GM21529 (cell line): ENCODE data around the gene CX3CL1.
A peak's percentile ranks its signal among the peaks of the same experiment; 100 is the strongest.
"Not testable (repeated sequence)": the region's sequence is repeated elsewhere in the genome, so short reads cannot be mapped to it uniquely, and the experiment has no call there.

ENCODE experiments used
- ATAC-seq: cut with Tn5 transposase; IDR thresholded peaks from one replicate; pipeline ENCODE4 v1.9.1; 2021; ENCODE audit not compliant: unreplicated experiment

Gene CX3CL1

GRCh38 chr16:57357330-57358085 is 14.8 kb upstream of the CX3CL1 start:
- ATAC-seq: peak; percentile 55

GRCh38 chr16:57358086-57358420 is 14.2 kb upstream of the CX3CL1 start:
- ATAC-seq: peak; percentile 7

DNA sequence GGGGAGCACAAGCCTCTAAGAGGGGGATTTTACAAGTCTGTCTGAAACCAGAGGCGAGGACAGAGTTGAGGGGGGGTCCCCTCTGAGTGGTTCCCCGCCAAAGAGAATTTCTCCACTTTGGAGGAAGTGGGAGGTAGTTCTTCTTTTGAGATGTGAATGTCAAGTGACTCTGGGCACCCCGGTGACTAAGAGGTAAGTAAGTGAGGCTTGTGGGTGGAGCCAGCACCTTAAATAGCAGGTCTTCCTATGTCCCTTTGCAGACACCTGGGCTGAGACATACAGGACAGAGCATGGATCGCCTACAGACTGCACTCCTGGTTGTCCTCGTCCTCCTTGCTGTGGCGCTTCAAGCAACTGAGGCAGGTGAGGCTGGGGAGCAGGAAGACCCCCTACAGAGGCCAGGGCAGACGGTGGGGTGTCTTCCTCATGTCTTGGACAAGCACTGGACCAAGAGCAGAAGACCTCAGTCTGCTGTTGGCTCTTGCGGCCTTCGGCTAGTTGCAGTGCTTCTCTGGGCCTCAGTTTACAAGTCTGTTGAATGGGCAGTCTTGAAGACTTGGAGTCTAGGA is 13.7 kb upstream of the CX3CL1 start, which contains the start of gene CCL22:
Gene CCL22 (plus strand): TSS at position 257 of the 569 bp plus-strand sequence. CDS start 34 bp downstream, at position 291.
- ATAC-seq: peak; percentile 62

DNA sequence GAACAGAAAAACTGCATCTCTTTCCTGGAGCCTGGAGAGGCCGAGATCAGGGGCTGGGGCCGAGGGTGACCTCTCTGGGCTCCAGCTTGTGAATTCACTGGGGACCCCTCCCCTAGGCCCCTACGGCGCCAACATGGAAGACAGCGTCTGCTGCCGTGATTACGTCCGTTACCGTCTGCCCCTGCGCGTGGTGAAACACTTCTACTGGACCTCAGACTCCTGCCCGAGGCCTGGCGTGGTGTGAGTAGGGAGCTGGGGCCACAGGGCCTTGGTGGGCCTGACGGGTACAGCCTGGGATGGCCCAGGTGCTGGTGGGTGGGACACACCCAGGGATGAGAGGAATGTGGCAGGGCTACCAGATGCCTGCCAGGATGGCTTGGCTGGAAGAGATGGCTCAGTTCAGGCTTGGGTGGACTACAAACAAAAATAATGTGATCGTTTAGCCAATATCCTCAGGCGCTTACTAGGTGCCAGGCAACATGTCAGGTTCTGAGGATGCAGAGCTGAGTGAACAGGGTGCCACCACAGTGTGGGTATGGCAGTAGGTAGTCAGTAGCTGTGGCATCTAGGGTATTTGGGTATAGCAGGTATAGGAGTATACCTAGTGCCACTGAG is 11.9 kb upstream of the CX3CL1 start:
- no peak for ATAC-seq

DNA sequence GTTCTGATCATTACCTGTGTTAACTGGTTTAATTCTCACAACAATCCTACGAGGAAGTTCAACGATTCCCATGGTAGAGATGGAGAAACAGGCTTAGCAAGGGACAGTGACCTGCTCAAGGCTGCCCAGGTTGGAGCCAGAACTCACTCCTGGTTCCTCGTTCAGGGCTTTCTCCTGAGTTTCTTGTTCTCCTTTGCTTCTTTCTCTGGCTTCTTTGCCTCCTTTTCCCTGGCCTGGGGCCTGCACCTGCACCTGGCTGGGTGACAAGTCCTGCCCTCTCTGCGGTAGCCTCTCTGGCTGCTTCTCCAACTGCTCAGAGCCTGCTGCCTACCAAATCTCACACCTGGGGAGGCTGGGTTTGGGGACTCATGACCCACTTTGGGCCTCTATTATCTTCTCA is 10.9 kb upstream of the CX3CL1 start:
- no peak for ATAC-seq

- ATAC-seq: no peak
These were observed 8.1 kb upstream of the CX3CL1 start for GRCh38 chr16:57364143-57364542.

GRCh38 chr16:57366544-57367040 is 5.7 kb upstream of the CX3CL1 start:
- no peak for ATAC-seq

GRCh38 chr16:57367116-57367752 is 5.1 kb upstream of the CX3CL1 start:
- no peak for ATAC-seq

DNA sequence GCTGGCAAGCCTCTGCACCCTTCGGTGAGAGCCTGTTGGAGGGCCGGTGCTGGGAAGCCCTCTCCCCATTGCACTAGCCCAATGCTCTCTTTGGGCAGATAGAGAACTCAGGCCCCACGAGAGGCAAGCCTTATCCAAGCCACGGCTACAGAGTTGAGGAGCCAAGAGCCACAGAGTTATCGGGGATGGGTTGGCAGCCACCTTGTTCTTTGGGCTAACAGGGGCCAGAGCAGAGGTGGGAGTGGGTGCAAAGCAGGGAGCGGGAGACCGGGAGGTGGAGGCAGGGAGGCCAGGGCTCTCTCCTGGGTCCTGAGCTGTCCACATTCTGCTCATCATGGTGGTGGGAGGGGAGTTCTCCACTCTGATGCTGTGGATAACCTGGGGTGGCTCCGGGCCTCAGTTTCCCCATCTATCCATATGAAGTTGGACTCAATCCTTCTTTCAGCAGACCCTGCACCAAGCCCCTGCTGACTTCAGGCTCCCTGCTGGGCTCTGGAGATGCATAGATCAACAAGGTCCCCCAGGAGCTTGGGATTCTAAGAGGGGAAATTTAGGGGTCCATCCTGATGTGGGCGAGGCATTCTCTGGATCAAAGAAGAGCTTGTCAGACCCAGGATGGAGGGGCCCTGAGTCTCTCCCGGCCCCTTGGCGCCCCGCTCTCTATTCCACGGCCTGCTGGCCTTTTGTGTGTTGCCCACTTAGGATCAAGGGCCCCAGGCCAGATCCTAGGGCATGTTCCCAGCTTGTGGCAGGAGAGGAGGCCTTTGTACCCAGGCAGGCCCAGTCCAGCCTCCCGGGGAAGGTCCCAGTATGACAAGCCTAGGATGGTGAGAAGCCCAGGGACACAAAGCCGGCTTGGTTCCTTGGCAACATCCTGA is 557 bp upstream of the CX3CL1 start:
- no peak for ATAC-seq

DNA sequence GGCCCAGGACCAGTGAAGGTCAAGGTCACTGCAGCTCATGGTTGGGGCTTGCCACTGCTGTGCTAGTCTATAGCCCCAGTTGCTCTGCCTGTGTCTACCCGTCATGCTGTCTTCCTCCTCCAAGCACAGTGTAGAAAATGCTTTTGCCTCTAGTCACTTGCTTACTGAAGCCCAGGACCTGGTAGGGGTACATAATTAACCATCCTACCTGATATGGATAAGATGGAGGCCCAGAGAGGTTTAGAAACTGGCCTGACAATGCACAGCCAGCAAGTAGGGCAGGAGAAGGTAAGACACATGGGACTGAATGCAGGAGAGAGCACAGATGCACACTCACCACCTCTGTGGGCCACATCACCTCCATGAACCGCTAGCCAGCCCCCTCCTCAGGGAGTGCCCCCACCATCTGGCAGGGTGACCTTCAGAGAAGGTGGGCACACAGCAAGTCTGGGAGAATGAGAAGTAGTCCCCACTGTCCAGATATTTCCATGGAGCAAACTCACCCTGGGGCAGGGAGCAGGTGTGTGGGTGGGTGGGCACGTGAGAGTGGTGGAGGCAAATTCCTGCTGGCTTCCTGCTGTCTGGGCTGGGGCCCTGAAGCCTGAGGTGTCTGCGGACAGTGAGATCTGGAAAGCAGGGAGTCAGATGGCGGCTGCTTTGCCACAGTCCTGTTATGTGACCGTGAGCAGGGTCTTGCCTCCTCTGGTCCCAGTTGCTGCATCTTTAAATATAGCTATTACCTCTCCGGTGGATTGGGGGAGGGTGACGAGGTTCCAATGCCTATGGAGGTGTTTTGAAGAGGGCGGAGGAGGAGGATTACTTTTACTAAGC is 1.0 kb downstream of the CX3CL1 start:
- ATAC-seq: no peak

GRCh38 chr16:57374067-57374534 is 1.8 kb downstream of the CX3CL1 start:
- ATAC-seq: no peak

GRCh38 chr16:57374925-57375465 is 2.7 kb downstream of the CX3CL1 start:
- ATAC-seq: not testable (repeated sequence)

DNA sequence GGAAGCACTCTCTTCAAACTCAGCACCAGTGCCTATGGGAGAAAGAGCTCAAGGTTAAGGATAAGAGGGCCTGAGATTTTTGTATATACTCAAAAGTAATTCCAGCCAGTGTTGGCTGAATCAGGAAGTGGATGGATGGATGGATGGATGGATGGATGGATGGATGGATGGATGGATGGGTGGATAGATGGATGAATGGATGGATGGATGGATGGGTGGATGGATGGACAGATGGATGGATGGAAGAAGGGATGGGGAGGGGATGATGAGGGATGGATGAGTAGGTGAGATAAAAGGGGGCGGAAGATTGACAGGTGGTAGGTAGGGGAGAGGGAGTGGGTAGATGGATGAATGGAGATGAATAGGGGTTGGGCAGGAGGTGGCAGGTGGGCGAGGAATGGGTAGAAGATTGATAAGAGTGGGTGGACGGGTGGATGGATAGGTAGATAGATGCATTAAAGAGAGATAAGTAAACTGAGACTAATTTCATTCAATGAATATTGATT is 4.1 kb downstream of the CX3CL1 start:
- ATAC-seq: no peak

- peak; percentile 74 for ATAC-seq
These were observed 5.0 kb downstream of the CX3CL1 start for GRCh38 chr16:57377080-57377841.

DNA sequence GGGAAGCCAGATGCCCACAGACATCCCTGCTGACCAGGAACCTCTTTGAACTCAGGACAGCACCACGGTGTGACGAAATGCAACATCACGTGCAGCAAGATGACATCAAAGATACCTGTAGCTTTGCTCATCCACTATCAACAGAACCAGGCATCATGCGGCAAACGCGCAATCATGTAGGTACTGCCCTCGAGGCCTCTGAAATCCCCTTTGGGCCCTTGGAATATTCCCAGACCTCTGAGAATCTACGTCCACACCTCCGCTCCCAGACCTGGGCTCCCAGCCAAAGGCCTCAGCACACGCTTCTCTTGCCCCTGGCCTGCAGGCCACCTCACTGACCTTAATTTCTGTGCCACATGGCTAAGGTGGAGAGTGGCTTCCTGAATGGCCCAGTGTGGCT is 7.3 kb downstream of the CX3CL1 start:
- ATAC-seq: no peak

- no peak for ATAC-seq
These were observed 8.6 kb downstream of the CX3CL1 start for GRCh38 chr16:57380671-57381462.

DNA sequence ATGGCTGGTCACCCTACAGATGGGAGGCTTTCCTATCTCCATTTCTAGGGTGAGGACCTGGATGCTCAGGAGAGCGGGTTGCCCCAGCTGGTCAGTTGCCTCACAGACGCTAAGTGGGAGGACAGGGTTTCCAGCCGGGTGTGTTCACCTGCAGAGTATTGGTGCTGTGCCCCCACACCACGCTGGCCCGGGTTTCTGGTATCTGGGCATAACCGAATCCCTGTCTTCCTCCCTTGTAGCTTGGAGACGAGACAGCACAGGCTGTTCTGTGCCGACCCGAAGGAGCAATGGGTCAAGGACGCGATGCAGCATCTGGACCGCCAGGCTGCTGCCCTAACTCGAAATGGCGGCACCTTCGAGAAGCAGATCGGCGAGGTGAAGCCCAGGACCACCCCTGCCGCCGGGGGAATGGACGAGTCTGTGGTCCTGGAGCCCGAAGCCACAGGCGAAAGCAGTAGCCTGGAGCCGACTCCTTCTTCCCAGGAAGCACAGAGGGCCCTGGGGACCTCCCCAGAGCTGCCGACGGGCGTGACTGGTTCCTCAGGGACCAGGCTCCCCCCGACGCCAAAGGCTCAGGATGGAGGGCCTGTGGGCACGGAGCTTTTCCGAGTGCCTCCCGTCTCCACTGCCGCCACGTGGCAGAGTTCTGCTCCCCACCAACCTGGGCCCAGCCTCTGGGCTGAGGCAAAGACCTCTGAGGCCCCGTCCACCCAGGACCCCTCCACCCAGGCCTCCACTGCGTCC is 9.7 kb downstream of the CX3CL1 start:
- ATAC-seq: no peak
